Left forelimb (tissue), 1 donor: ENCODE data around the gene STARD13.

Source experiments
- DNase-seq: peaks from one replicate; pipeline ENCODE4 v3.0.0-alpha.2; 2018; ENCODE audit warnings: low spot score

The STARD13 gene

GRCh38 chr13:33091415-33091774 lies 194.2 kb downstream of the STARD13 start:
- no peak for DNase-seq

- no peak for DNase-seq
Measured at GRCh38 chr13:33090755-33091414, 194.7 kb downstream of the STARD13 start.

- no peak for DNase-seq
Measured at GRCh38 chr13:33089311-33089710, 196.2 kb downstream of the STARD13 start.

- DNase-seq: no peak
Measured at GRCh38 chr13:33087790-33088189, 197.8 kb downstream of the STARD13 start.

GRCh38 chr13:33087091-33087490 lies 198.5 kb downstream of the STARD13 start:
- no peak for DNase-seq

GRCh38 chr13:33083054-33083453 lies 202.5 kb downstream of the STARD13 start:
- no peak for DNase-seq

- no peak for DNase-seq
Measured at GRCh38 chr13:33081666-33082065, 203.9 kb downstream of the STARD13 start.

- DNase-seq: no peak
Measured at GRCh38 chr13:33080972-33081590, 204.5 kb downstream of the STARD13 start.

GRCh38 chr13:33079960-33080359 lies 205.6 kb downstream of the STARD13 start:
- no peak for DNase-seq

GRCh38 chr13:33078263-33078662 lies 207.3 kb downstream of the STARD13 start:
- DNase-seq: no peak

- DNase-seq: no peak
Measured at GRCh38 chr13:33076001-33076992, 209.3 kb downstream of the STARD13 start.

- DNase-seq: no peak
Measured at GRCh38 chr13:33073338-33073737, 212.2 kb downstream of the STARD13 start.

GRCh38 chr13:33072759-33073158 lies 212.8 kb downstream of the STARD13 start:
- no peak for DNase-seq

- DNase-seq: no peak
Measured at GRCh38 chr13:33072282-33072681, 213.3 kb downstream of the STARD13 start.

GRCh38 chr13:33070713-33071112 lies 214.8 kb downstream of the STARD13 start:
- no peak for DNase-seq

- no peak for DNase-seq
Measured at GRCh38 chr13:33069365-33069764, 216.2 kb downstream of the STARD13 start.

GRCh38 chr13:33066329-33066728 lies 219.2 kb downstream of the STARD13 start:
- DNase-seq: no peak

GRCh38 chr13:33060815-33061214 lies 224.7 kb downstream of the STARD13 start:
- DNase-seq: no peak

GRCh38 chr13:33058776-33059327 lies 226.7 kb downstream of the STARD13 start:
- no peak for DNase-seq

GRCh38 chr13:33057019-33057780 lies 228.4 kb downstream of the STARD13 start:
- DNase-seq: no peak

- DNase-seq: no peak
Measured at GRCh38 chr13:33053397-33054066, 232.0 kb downstream of the STARD13 start.
